Lower leg skin (tissue), 4 donors: ENCODE results near the gene TNIK. TPM values are rescaled to one million over a fixed set of nuclear protein-coding genes. Genes with fewer than 3 reads are reported as not detected.

Experiments
- DNase-seq, 2 donors: peaks; one replicate each; pipeline ENCODE4 v3.0.0-alpha.2; 2019; ENCODE audit warnings: low spot score in 2 of 2
- H3K4me3 ChIP-seq: fragments of 200-600 bp; sonication (generic); 2 replicates; pipeline ENCODE4 v1.5.1; 2017; ENCODE audit warnings: mild to moderate bottlenecking, low read depth; ENCODE audit not compliant: poor library complexity, severe bottlenecking
- POLR2A ChIP-seq, 2 donors: fragments of 450-650 bp; IDR thresholded peaks; one replicate each; pipeline ENCODE4 v1.6.1; 2016 to 2017; ENCODE audit warnings: antibody characterized with exemption in 2 of 2, mild to moderate bottlenecking in 1 of 2, moderate library complexity in 1 of 2
- WGBS, 2 donors: methylation state at CpG; one replicate each; pipeline ENCODE4 v1.1.5; 2018; 5-methylcytosine and 5-hydroxymethylcytosine counted together
- intact Hi-C: fragments of 100-400 bp; cut with DNase I; formaldehyde crosslinking; loops from one replicate; pipeline ENCODE4 v1.15.0; 2023; ENCODE audit warnings: low total_unique reads
- total RNA-seq, 4 donors: library from RNA; depleted of rRNA; stranded (reverse); fragments of >200 nt; gene quantifications; one replicate each; pipeline ENCODE4 v1.1.0, GENCODE V29; 2016
- TF ChIP-seq, protein P1 (sequence below), 3 donors: fragments of 450-650 bp; IDR thresholded peaks; one replicate each; pipeline ENCODE4 v1.5.1; 2016; ENCODE audit warnings: antibody characterized with exemption in 3 of 3, mild to moderate bottlenecking in 3 of 3, moderate library complexity in 2 of 3

TNIK gene
- total RNA-seq, 4 donors from 2014 or later: 0.72 to 4.7 (median 2.4) TPM

DNA sequence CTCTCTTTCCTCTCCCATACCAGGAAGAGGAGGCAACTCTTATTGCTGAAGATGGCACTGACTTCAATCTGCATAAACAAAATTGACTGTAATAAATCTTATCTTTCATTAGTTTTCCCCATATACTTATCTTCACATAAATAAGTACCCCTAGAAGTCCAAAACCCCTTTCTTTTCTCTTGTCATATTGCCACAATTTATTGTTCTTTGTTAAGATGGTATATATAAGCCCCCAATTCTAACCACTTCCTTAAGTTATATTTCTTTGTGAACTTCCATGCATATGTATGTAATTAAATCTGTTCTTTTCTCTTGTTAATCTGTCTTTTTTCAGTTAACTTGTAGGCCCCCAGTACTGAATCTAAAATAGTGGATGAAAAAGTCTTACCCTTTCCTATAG lies 68.8 kb downstream of the TNIK start:
- no peak for DNase-seq
- intact Hi-C loops: no loop called here
- H3K4me3 ChIP-seq: no peak overlapping the region
- TF ChIP-seq, protein P1, sequence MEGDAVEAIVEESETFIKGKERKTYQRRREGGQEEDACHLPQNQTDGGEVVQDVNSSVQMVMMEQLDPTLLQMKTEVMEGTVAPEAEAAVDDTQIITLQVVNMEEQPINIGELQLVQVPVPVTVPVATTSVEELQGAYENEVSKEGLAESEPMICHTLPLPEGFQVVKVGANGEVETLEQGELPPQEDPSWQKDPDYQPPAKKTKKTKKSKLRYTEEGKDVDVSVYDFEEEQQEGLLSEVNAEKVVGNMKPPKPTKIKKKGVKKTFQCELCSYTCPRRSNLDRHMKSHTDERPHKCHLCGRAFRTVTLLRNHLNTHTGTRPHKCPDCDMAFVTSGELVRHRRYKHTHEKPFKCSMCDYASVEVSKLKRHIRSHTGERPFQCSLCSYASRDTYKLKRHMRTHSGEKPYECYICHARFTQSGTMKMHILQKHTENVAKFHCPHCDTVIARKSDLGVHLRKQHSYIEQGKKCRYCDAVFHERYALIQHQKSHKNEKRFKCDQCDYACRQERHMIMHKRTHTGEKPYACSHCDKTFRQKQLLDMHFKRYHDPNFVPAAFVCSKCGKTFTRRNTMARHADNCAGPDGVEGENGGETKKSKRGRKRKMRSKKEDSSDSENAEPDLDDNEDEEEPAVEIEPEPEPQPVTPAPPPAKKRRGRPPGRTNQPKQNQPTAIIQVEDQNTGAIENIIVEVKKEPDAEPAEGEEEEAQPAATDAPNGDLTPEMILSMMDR (IDR thresholded peaks at IDR 0.05): no peak
- TF ChIP-seq POLR2A (IDR thresholded peaks at IDR 0.05): no peak

DNA sequence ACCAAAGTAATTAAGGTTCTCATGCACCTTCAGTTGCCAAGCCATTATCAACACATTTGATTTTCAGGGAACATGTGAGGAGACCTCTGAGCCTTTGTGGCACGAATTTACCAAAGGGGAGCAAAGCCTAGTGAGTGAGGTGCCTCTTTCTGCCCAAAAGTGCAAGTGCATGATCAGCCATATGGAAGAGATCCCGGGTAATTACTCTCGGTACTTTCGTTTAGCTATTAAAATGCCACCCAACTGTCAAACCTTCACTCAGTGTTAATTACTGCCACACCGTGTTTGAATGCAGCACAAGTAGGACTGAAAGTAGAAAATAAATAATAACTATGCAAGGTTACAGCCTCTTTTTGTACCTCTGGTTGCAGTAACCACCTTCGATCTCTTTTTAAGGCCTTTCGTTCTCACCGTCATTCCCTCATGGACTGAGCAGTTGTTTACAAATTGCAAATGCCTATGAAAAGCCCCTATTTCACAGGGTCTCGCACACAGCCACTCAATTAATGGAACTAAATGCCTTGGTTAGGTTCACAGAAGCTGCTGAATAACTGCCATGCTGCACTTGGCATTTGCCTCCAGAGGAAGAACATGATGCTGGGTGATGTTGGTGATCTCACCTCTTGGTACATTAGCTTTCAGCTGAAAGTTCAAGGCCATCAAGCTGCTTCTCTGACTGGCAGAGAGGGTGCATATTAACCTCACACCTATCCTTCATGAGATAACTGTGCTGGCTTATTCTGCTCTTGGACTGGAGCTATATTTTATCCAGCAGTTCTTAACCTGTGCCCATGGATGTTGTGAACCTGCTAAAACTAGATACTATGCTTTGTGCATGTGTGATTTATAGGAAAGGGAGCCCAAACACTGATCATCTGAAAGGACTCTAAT lies 69.9 kb downstream of the TNIK start:
- intact Hi-C loops: no loop called here
- no peak for TF ChIP-seq POLR2A (IDR thresholded peaks at IDR 0.05)
- TF ChIP-seq, protein P1 (IDR thresholded peaks at IDR 0.05): no peak
- 85 to 86% methylated on average over 9 of the region's 9 CpGs for WGBS, 2 donors
- no peak for DNase-seq
- no peak overlapping the region for H3K4me3 ChIP-seq

DNA sequence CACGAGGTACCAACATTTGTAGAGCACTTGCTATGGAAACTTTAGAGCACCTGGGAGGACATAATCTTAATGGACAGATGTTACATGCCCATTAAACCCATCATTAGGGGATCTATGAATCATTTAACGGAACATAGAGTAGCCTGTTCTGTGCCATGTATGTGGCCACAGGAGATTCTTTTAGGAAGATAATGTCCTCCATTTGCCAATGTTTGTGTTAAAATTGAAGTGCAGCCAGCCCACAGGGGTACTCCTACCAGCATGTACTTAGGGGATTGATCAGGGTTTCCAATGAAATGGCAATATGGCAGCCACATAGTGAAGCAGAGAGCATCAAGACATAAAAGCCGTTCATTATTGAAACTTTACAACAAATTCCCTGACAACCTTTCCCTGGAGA lies 70.7 kb downstream of the TNIK start:
- 80 to 89% methylated on average over 3 of the region's 3 CpGs for WGBS, 2 donors
- intact Hi-C loops: no loop called here
- no peak overlapping the region for H3K4me3 ChIP-seq
- no peak for DNase-seq
- TF ChIP-seq POLR2A (IDR thresholded peaks at IDR 0.05): no peak
- TF ChIP-seq, protein P1 (IDR thresholded peaks at IDR 0.05): no peak

DNA sequence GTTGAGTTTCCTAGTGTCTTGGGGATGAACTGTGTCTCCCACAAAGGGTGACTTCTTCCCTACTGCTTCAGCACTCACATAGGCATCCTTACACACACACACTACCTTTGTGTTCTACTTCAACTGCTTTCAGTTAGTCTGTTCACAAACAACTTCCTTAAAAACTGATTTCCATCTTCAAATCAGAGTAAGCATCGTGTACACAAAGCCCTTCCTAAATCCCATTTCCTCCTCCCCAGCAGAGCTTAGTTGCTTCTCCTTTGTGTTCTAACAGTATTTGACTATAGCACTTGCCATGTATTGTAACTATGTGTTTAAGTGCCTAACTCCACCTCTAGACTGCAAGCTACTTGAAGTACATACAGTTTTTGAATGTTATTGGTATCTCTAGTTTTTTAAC lies 71.7 kb downstream of the TNIK start:
- DNase-seq: no peak
- WGBS, 2 donors: 60 to 70% methylated on average over 1 of the region's 1 CpG
- intact Hi-C loops: no loop called here
- H3K4me3 ChIP-seq: no peak overlapping the region
- TF ChIP-seq, protein P1 (IDR thresholded peaks at IDR 0.05): no peak
- TF ChIP-seq POLR2A (IDR thresholded peaks at IDR 0.05): no peak

DNA sequence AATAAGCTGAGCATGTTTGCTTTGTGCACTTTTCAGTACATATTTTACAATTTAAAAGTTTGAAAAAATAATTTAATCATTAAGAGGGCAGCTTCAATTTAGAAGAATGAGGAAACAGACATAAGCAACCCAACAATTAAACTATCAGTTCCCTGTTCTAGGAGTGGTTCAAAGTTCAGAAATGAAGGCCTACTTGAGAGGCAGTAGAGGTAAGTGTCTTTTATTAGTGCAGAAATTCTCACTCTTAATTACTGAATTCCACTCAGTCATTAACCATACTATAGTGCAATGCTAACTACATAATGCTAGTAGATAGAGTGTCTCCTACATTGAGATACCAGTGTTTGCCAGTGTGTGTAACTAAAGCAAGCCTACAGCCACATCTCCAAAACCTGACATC lies 73.1 kb downstream of the TNIK start:
- TF ChIP-seq, protein P1 (IDR thresholded peaks at IDR 0.05): no peak
- TF ChIP-seq POLR2A (IDR thresholded peaks at IDR 0.05): no peak
- H3K4me3 ChIP-seq: no peak overlapping the region
- DNase-seq: no peak
- intact Hi-C loops: no loop called here

DNA sequence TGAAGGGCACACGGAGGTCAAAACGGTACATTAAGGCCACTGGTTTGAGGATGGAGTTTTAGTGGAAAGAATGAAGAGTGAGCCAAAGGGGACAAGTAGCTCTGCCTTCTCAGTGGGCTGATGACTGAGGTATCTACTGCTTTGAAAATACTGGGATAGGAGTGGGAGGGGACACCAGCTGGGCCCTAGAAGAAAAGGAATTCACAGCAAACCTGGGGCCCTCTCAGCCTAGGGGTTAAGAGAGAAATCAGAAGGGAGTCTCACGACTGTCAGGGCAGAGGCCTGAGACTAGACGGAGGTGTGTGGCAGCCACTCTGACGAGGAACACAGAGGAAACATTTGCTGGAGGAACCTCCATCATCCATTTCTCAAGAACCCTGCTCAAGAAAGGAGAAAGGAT lies 75.1 kb downstream of the TNIK start:
- H3K4me3 ChIP-seq: no peak overlapping the region
- WGBS, 2 donors: 87 to 92% methylated on average over 5 of the region's 5 CpGs
- DNase-seq: no peak
- intact Hi-C loops: no loop called here
- TF ChIP-seq, protein P1 (IDR thresholded peaks at IDR 0.05): no peak
- TF ChIP-seq POLR2A (IDR thresholded peaks at IDR 0.05): no peak
